T1000 (cell line): Measurements from ENCODE around the gene SURF6.
"Not testable (repeated sequence)": the region's sequence is repeated elsewhere in the genome, so short reads cannot be mapped to it uniquely, and the experiment has no call there.

Experiments used
- DNase-seq: peaks from one replicate; lab custom pipeline; 2025; ENCODE audit warnings: mixed read lengths; lab: John Stamatoyannopoulos, UW

The SURF6 gene

GRCh38 chr9:133286523-133286922 lies 49.5 kb downstream of the SURF6 start:
- DNase-seq: no peak

- DNase-seq: no peak
These were observed 50.7 kb downstream of the SURF6 start for GRCh38 chr9:133285252-133285775.

GRCh38 chr9:133284362-133284761 lies 51.6 kb downstream of the SURF6 start:
- no peak for DNase-seq

- DNase-seq: not testable (repeated sequence)
These were observed 52.5 kb downstream of the SURF6 start for GRCh38 chr9:133283255-133284032.

- no peak for DNase-seq
These were observed 53.3 kb downstream of the SURF6 start for GRCh38 chr9:133282464-133283238.

GRCh38 chr9:133280392-133280791 lies 55.6 kb downstream of the SURF6 start:
- no peak for DNase-seq
